ENCODE data around the gene DYNLT1.
A peak's percentile ranks its signal among the peaks of the same experiment; 100 is the strongest.

The DYNLT1 gene

GRCh38 chr6:158648682-158649131, 4.2 kb upstream of the DYNLT1 start:
- Histone ChIP-seq H4K8ac (ENCODE audit: low read depth, low read length) (no peak overlapping the region), H2AK5ac (ENCODE audit: low read length) (no peak overlapping the region)

DNA sequence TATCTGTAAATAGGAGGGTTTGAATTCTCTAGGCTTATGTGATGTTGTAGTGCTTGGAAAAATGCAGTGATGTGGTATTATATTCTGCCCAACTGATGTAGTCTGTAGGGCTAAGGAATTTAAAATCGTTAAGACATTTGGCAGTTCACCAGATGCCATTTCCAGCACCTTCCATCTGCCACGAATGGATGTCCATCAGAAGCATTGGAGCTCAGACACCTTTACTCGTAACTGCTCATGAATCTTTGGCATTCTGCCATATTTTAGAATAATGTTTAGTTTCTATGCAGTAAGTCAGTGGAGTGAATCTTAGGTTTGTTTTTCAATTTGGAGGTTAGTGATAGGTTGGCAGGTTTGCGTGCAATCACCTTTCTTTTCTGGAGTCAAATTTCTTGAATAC, 3.0 kb upstream of the DYNLT1 start:
- Histone ChIP-seq H3K79me2 (ENCODE audit: control insufficient read depth, insufficient read depth, low read length) (peaks cover 8% of the 10 kb centered on the region), H3K4me1 (ENCODE audit: control insufficient read depth, low read depth, low read length) (no peaks in the 10 kb centered on the region), H2BK15ac (replicated peaks; ENCODE audit: low read depth) (no peak overlapping the region)

More at GRCh38 chr6:158648682-158649131, 4.2 kb upstream of the DYNLT1 start:
- Histone ChIP-seq H3K27me3 (ENCODE audit: insufficient read depth, low read length, poor library complexity) (no peaks in the 10 kb centered on the region), H3K36me3 (ENCODE audit: control insufficient read depth, insufficient read depth, low read length) (no peaks in the 10 kb centered on the region), H3K4me2 (ENCODE audit: low read length) (no peak overlapping the region), H3K4me1 (ENCODE audit: control insufficient read depth, low read depth, low read length) (no peaks in the 10 kb centered on the region), H4K5ac (ENCODE audit: low read length) (no peak overlapping the region), H2BK5ac (ENCODE audit: low read length) (no peak overlapping the region), H2BK120ac (ENCODE audit: low read depth, low read length) (no peak overlapping the region), H3K4ac (ENCODE audit: low read depth, low read length) (no peak overlapping the region), H3K4me3 (ENCODE audit: low read length) (no peak overlapping the region), H3K23ac (ENCODE audit: low read length) (no peak overlapping the region), H3K27ac (ENCODE audit: low read depth, low read length) (no peak overlapping the region), H3K18ac (ENCODE audit: low read length) (no peak overlapping the region), H3K9ac (ENCODE audit: low read length) (no peak overlapping the region), H2BK15ac (replicated peaks; ENCODE audit: low read depth) (no peak overlapping the region), H3K79me1 (ENCODE audit: low read length) (peaks cover 3% of the 10 kb centered on the region), H3K56ac (ENCODE audit: low read length) (no peak overlapping the region), H3K79me2 (ENCODE audit: control insufficient read depth, insufficient read depth, low read length) (peaks cover 5% of the 10 kb centered on the region)
- DNase-seq: no peak
- no CpG with 5 or more reads among the region's 5 CpGs for WGBS (ENCODE audit: extremely low coverage, insufficient coverage, low lambda C conversion rate)

GRCh38 chr6:158646023-158646910, 1.7 kb upstream of the DYNLT1 start:
- Histone ChIP-seq H2AK5ac (ENCODE audit: low read length) (no peak overlapping the region), H3K79me2 (ENCODE audit: control insufficient read depth, insufficient read depth, low read length) (peaks cover 11% of the 10 kb centered on the region), H2BK120ac (ENCODE audit: low read depth, low read length) (no peak overlapping the region), H4K8ac (ENCODE audit: low read depth, low read length) (no peak overlapping the region), H3K4me3 (ENCODE audit: low read length) (no peak overlapping the region), H3K4ac (ENCODE audit: low read depth, low read length) (no peak overlapping the region), H3K23ac (ENCODE audit: low read length) (no peak overlapping the region), H3K9ac (ENCODE audit: low read length) (no peak overlapping the region), H4K5ac (ENCODE audit: low read length) (no peak overlapping the region), H3K79me1 (ENCODE audit: low read length) (peaks cover 8% of the 10 kb centered on the region), H3K27ac (ENCODE audit: low read depth, low read length) (no peak overlapping the region), H2BK15ac (replicated peaks; ENCODE audit: low read depth) (no peak overlapping the region), H2BK5ac (ENCODE audit: low read length) (no peak overlapping the region), H3K36me3 (ENCODE audit: control insufficient read depth, insufficient read depth, low read length) (no peaks in the 10 kb centered on the region), H3K56ac (ENCODE audit: low read length) (no peak overlapping the region), H3K4me2 (ENCODE audit: low read length) (no peak overlapping the region), H3K4me1 (ENCODE audit: control insufficient read depth, low read depth, low read length) (no peaks in the 10 kb centered on the region), H3K18ac (ENCODE audit: low read length) (no peak overlapping the region), H3K27me3 (ENCODE audit: insufficient read depth, low read length, poor library complexity) (no peaks in the 10 kb centered on the region)
- DNase-seq: no peak
- WGBS (ENCODE audit: extremely low coverage, insufficient coverage, low lambda C conversion rate): no CpG with 5 or more reads among the region's 10 CpGs

More for the DNA sequence above, 3.0 kb upstream of the DYNLT1 start:
- Histone ChIP-seq H3K23ac (ENCODE audit: low read length) (no peak overlapping the region), H3K79me1 (ENCODE audit: low read length) (peaks cover 5% of the 10 kb centered on the region), H3K27ac (ENCODE audit: low read depth, low read length) (no peak overlapping the region), H4K5ac (ENCODE audit: low read length) (no peak overlapping the region), H3K4me3 (ENCODE audit: low read length) (no peak overlapping the region), H3K36me3 (ENCODE audit: control insufficient read depth, insufficient read depth, low read length) (no peaks in the 10 kb centered on the region), H3K9ac (ENCODE audit: low read length) (no peak overlapping the region), H3K56ac (ENCODE audit: low read length) (no peak overlapping the region), H3K18ac (ENCODE audit: low read length) (no peak overlapping the region), H3K27me3 (ENCODE audit: insufficient read depth, low read length, poor library complexity) (no peaks in the 10 kb centered on the region), H2AK5ac (ENCODE audit: low read length) (no peak overlapping the region), H3K4ac (ENCODE audit: low read depth, low read length) (no peak overlapping the region), H4K8ac (ENCODE audit: low read depth, low read length) (no peak overlapping the region), H2BK120ac (ENCODE audit: low read depth, low read length) (no peak overlapping the region), H3K4me2 (ENCODE audit: low read length) (no peak overlapping the region), H2BK5ac (ENCODE audit: low read length) (no peak overlapping the region)
- DNase-seq: no peak
- no CpG with 5 or more reads among the region's 4 CpGs for WGBS (ENCODE audit: extremely low coverage, insufficient coverage, low lambda C conversion rate)

- no CpG with 5 or more reads among the region's 21 CpGs for WGBS (ENCODE audit: extremely low coverage, insufficient coverage, low lambda C conversion rate)
- Histone ChIP-seq H3K4ac (ENCODE audit: low read depth, low read length) (no peak overlapping the region), H3K18ac (ENCODE audit: low read length) (no peak overlapping the region), H3K4me1 (ENCODE audit: control insufficient read depth, low read depth, low read length) (no peaks in the 10 kb centered on the region), H2AK5ac (ENCODE audit: low read length) (no peak overlapping the region), H3K4me2 (ENCODE audit: low read length) (peak overlapping the region; percentile 81), H3K79me2 (ENCODE audit: control insufficient read depth, insufficient read depth, low read length) (peaks cover 12% of the 10 kb centered on the region), H4K5ac (ENCODE audit: low read length) (no peak overlapping the region), H3K27me3 (ENCODE audit: insufficient read depth, low read length, poor library complexity) (no peaks in the 10 kb centered on the region), H3K9ac (ENCODE audit: low read length) (peak overlapping the region; percentile 69), H4K8ac (ENCODE audit: low read depth, low read length) (no peak overlapping the region), H2BK5ac (ENCODE audit: low read length) (no peak overlapping the region), H3K36me3 (ENCODE audit: control insufficient read depth, insufficient read depth, low read length) (no peaks in the 10 kb centered on the region), H2BK15ac (replicated peaks; ENCODE audit: low read depth) (no peak overlapping the region), H3K23ac (ENCODE audit: low read length) (no peak overlapping the region), H3K27ac (ENCODE audit: low read depth, low read length) (no peak overlapping the region), H3K79me1 (ENCODE audit: low read length) (peaks cover 10% of the 10 kb centered on the region), H3K56ac (ENCODE audit: low read length) (peak overlapping the region; percentile 82), H3K4me3 (ENCODE audit: low read length) (peak overlapping the region; percentile 62), H2BK120ac (ENCODE audit: low read depth, low read length) (no peak overlapping the region)
- DNase-seq: no peak
Observed at GRCh38 chr6:158645064-158646022, 800 bp upstream of the DYNLT1 start.

DNA sequence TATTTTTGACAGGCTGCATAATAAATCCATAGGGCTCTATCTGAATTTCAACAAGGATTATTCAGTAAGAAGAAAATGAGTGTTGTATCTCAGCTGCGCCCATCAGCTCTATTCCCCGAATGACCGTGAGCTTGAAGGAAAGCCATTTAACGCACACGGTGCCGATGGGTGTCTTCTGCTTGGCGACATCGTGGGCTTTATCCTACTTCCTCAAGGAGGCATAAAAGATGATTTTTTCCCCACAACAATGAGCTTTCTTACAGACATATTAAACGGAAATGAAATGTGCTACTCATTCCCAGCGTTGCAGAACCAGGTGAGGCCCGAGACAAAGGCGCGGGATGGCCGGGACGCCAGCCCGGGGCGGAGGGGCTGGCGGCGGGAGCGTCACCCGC, 710 bp downstream of the DYNLT1 start:
- Histone ChIP-seq H3K4me2 (ENCODE audit: low read length) (peak overlapping the region; percentile 82), H2BK15ac (replicated peaks; ENCODE audit: low read depth) (no peak overlapping the region), H3K4me3 (ENCODE audit: low read length) (peak overlapping the region; percentile 84), H3K4ac (ENCODE audit: low read depth, low read length) (peak overlapping the region; percentile 75), H4K5ac (ENCODE audit: low read length) (no peak overlapping the region), H3K4me1 (ENCODE audit: control insufficient read depth, low read depth, low read length) (no peaks in the 10 kb centered on the region), H2BK120ac (ENCODE audit: low read depth, low read length) (no peak overlapping the region), H2AK5ac (ENCODE audit: low read length) (peak overlapping the region; percentile 46), H3K79me2 (ENCODE audit: control insufficient read depth, insufficient read depth, low read length) (peaks cover 12% of the 10 kb centered on the region), H3K27ac (ENCODE audit: low read depth, low read length) (peak overlapping the region; percentile 63), H4K8ac (ENCODE audit: low read depth, low read length) (no peak overlapping the region), H3K18ac (ENCODE audit: low read length) (peak overlapping the region; percentile 77), H3K23ac (ENCODE audit: low read length) (peak overlapping the region; percentile 97), H3K56ac (ENCODE audit: low read length) (peak overlapping the region; percentile 99), H2BK5ac (ENCODE audit: low read length) (no peak overlapping the region), H3K27me3 (ENCODE audit: insufficient read depth, low read length, poor library complexity) (no peaks in the 10 kb centered on the region), H3K79me1 (ENCODE audit: low read length) (peaks cover 16% of the 10 kb centered on the region), H3K36me3 (ENCODE audit: control insufficient read depth, insufficient read depth, low read length) (no peaks in the 10 kb centered on the region), H3K9ac (ENCODE audit: low read length) (peak overlapping the region; percentile 94)
- no peak for DNase-seq
- no CpG with 5 or more reads among the region's 21 CpGs for WGBS (ENCODE audit: extremely low coverage, insufficient coverage, low lambda C conversion rate)
